ENCODE results near the gene WDR93.

Gene WDR93

GRCh38 chr15:89652131-89652530 is 38.5 kb upstream of the WDR93 start:
- TF ChIP-seq TAF1 (IDR thresholded peaks at IDR 0.05; ENCODE audit: borderline replicate concordance, insufficient read depth, low read length) (no peak), REST (IDR thresholded peaks at IDR 0.05; ENCODE audit: insufficient read depth in 1 of 2, low read depth in 2 of 2, low read length in 2 of 2) (no peak)

- TF ChIP-seq REST (IDR thresholded peaks at IDR 0.05; ENCODE audit: insufficient read depth in 1 of 2, low read depth in 2 of 2, low read length in 2 of 2) (no peak), POLR2AphosphoS5 (IDR thresholded peaks at IDR 0.05; ENCODE audit: low read depth, low read length) (no peak), TAF1 (IDR thresholded peaks at IDR 0.05; ENCODE audit: borderline replicate concordance, insufficient read depth, low read length) (no peak), FOXP2 (optimal IDR thresholded peaks at IDR 0.05; ENCODE audit: borderline replicate concordance, extremely low read depth, extremely low read length, insufficient read depth) (no peak), SIN3A (IDR thresholded peaks at IDR 0.05; ENCODE audit: borderline replicate concordance, insufficient read depth, low read length) (no peak)
Measured at GRCh38 chr15:89652666-89653065, 37.9 kb upstream of the WDR93 start.

- TF ChIP-seq REST (IDR thresholded peaks at IDR 0.05; ENCODE audit: insufficient read depth in 1 of 2, low read depth in 2 of 2, low read length in 2 of 2): no peak
- TF ChIP-seq POLR2AphosphoS5 (IDR thresholded peaks at IDR 0.05; ENCODE audit: low read depth, low read length): no peak
- no peak for TF ChIP-seq SIN3A (IDR thresholded peaks at IDR 0.05; ENCODE audit: borderline replicate concordance, insufficient read depth, low read length)
- TF ChIP-seq FOXP2 (optimal IDR thresholded peaks at IDR 0.05; ENCODE audit: borderline replicate concordance, extremely low read depth, extremely low read length, insufficient read depth): no peak
- no peak for TF ChIP-seq TAF1 (IDR thresholded peaks at IDR 0.05; ENCODE audit: borderline replicate concordance, insufficient read depth, low read length)
Measured at GRCh38 chr15:89653578-89653977, 37.0 kb upstream of the WDR93 start.

GRCh38 chr15:89654301-89654761 is 36.3 kb upstream of the WDR93 start:
- TF ChIP-seq SIN3A (IDR thresholded peaks at IDR 0.05; ENCODE audit: borderline replicate concordance, insufficient read depth, low read length) (no peak), TAF1 (IDR thresholded peaks at IDR 0.05; ENCODE audit: borderline replicate concordance, insufficient read depth, low read length) (no peak), POLR2AphosphoS5 (IDR thresholded peaks at IDR 0.05; ENCODE audit: low read depth, low read length) (no peak), FOXP2 (optimal IDR thresholded peaks at IDR 0.05; ENCODE audit: borderline replicate concordance, extremely low read depth, extremely low read length, insufficient read depth) (no peak), REST (IDR thresholded peaks at IDR 0.05; ENCODE audit: insufficient read depth in 1 of 2, low read depth in 2 of 2, low read length in 2 of 2) (no peak)

Data from PFSK-1 (cell line).